Measurements from ENCODE around the gene HAL.

Gene HAL, protein sequence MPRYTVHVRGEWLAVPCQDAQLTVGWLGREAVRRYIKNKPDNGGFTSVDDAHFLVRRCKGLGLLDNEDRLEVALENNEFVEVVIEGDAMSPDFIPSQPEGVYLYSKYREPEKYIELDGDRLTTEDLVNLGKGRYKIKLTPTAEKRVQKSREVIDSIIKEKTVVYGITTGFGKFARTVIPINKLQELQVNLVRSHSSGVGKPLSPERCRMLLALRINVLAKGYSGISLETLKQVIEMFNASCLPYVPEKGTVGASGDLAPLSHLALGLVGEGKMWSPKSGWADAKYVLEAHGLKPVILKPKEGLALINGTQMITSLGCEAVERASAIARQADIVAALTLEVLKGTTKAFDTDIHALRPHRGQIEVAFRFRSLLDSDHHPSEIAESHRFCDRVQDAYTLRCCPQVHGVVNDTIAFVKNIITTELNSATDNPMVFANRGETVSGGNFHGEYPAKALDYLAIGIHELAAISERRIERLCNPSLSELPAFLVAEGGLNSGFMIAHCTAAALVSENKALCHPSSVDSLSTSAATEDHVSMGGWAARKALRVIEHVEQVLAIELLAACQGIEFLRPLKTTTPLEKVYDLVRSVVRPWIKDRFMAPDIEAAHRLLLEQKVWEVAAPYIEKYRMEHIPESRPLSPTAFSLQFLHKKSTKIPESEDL

GRCh38 chr12:95996034-95996658, at the start of gene HAL:
HAL (minus strand) TSS chr12:95996344; CDS start chr12:95995910, 434 bp downstream.
- peak; percentile 26 to 38 for DNase-seq (ENCODE audit: low read depth in 2 of 2)
- no peak within 1 kb of the TSS for H3K4me3 ChIP-seq (replicated peaks in 1 of 2; ENCODE audit: low read depth in 2 of 2, low read length in 2 of 2)
- TF ChIP-seq CTCF (IDR thresholded peaks at IDR 0.05; ENCODE audit: low read depth, low read length), result no peak

- TF ChIP-seq CTCF (IDR thresholded peaks at IDR 0.05; ENCODE audit: low read depth, low read length), result no peak
- no peak overlapping the region for H3K4me3 ChIP-seq (replicated peaks in 1 of 2; ENCODE audit: low read depth in 2 of 2, low read length in 2 of 2)
- DNase-seq (ENCODE audit: low read depth in 2 of 2), result no peak
These were observed 49.4 kb upstream of the HAL start for GRCh38 chr12:96045566-96045965.

DNA sequence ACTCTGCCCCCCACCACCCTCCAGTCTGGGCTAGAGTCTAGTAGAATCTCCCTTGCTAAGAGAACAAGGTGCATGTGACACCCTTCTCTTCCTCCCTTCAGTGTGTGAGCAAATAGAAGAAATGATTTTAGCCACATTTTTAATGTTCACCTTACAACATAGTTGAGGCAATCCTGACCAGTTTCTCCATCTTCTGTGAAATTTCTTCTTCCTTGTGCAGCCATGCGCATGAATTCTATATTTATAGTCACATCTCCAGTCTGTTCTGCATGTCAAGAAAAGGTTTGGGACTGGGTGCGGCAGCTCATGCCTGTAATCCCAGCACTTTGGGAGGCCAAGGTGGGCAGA, 48.8 kb upstream of the HAL start:
- DNase-seq (ENCODE audit: low read depth in 2 of 2), result no peak
- no peak overlapping the region for H3K4me3 ChIP-seq (replicated peaks in 1 of 2; ENCODE audit: low read depth in 2 of 2, low read length in 2 of 2)
- no peak for TF ChIP-seq CTCF (IDR thresholded peaks at IDR 0.05; ENCODE audit: low read depth, low read length)

DNA sequence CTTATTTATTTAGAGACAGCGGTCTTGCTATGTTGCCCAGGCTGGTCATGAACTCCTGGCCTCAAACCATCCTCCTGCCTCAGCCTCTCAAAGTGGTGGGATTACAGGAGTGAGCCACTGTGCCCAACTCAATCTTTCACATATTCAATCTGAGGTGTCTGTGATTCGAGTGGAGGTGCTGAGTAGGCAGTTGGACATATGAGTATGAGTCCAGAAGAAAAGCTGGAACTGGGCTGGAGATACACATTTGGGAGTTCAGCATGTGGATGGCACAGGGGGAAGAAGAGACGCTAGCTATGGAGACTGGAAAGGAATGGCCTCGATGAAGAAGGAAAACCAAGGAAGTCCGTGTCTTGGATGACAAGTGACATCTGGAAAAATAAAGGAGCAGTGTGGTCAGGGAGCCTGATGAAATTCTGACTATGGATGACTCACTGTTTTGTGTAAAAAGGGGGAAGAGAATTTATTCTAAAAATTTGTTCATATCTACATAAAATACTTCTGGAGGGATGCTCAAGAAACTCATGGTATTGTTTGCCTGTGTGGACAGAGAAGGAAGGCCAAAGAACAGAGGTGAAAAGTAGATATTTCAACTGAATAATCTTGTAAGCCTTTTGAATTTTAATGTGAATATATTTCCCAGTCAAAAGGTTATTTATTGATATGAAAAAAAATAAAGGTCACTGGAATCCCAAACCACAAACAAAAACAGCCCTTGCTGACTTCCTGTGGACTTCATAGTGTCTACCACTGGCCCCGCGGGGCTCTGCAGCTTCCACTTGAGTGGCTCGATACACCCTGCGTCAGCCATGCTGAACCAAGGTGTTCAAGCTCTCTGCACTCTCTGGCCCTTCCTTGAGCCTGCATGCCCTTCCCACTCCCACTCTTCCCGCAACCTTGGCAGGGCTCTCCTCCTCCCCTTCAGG, 48.1 kb upstream of the HAL start:
- no peak overlapping the region for H3K4me3 ChIP-seq (replicated peaks in 1 of 2; ENCODE audit: low read depth in 2 of 2, low read length in 2 of 2)
- peak; percentile 74 to 82 for DNase-seq (ENCODE audit: low read depth in 2 of 2)
- TF ChIP-seq CTCF (IDR thresholded peaks at IDR 0.05; ENCODE audit: low read depth, low read length), result no peak

GRCh38 chr12:96041181-96041580, 45.0 kb upstream of the HAL start:
- no peak for TF ChIP-seq CTCF (IDR thresholded peaks at IDR 0.05; ENCODE audit: low read depth, low read length)
- no peak overlapping the region for H3K4me3 ChIP-seq (replicated peaks in 1 of 2; ENCODE audit: low read depth in 2 of 2, low read length in 2 of 2)
- DNase-seq (ENCODE audit: low read depth in 2 of 2), result no peak
